Ascending aorta (tissue), 2 donors: Measurements from ENCODE around the gene ADK. TPM values are rescaled to one million over a fixed set of nuclear protein-coding genes. Genes with fewer than 3 reads are reported as not detected.

Source experiments
- DNase-seq, 2 donors: peaks; one replicate each; pipeline ENCODE4 v3.0.0-alpha.2; 2019; ENCODE audit warnings: low spot score in 2 of 2
- H3K27ac ChIP-seq, 2 donors: fragments of 200-600 bp; sonication (generic); one replicate each; pipeline ENCODE4 v1.5.1; 2016 to 2017; ENCODE audit warnings: mild to moderate bottlenecking in 1 of 2
- H3K27me3 ChIP-seq: fragments of 200-600 bp; sonication (generic); one replicate; pipeline ENCODE4 v1.5.1; 2017
- H3K36me3 ChIP-seq, 2 donors: fragments of 200-600 bp; sonication (generic); one replicate each; pipeline ENCODE4 v1.5.1; 2016
- H3K4me1 ChIP-seq, 2 donors: fragments of 200-600 bp; sonication (generic); one replicate each; pipeline ENCODE4 v1.5.1; 2016 to 2017; ENCODE audit warnings: mild to moderate bottlenecking in 1 of 2
- H3K4me3 ChIP-seq, 2 donors: fragments of 200-600 bp; sonication (generic); one replicate each; pipeline ENCODE4 v1.5.1; 2016 to 2017; ENCODE audit warnings: mild to moderate bottlenecking in 1 of 2
- H3K9me3 ChIP-seq, 2 donors: fragments of 200-600 bp; sonication (generic); one replicate each; pipeline ENCODE4 v1.5.1; 2016
- CTCF ChIP-seq, 3 experiments: fragments of 200-600 bp in 2 of 3; fragments of 450-650 bp in 1 of 3; sonication (generic) in 2 of 3; IDR thresholded peaks; one replicate each; pipeline ENCODE4 v1.5.1; 2016 to 2019; ENCODE audit warnings: antibody characterized with exemption in 3 of 3, mild to moderate bottlenecking in 1 of 3, moderate library complexity in 1 of 3
- intact Hi-C: fragments of 100-400 bp; cut with DNase I; formaldehyde crosslinking; loops from one replicate; pipeline ENCODE4 v1.15.1; 2023
- total RNA-seq: library from RNA; depleted of rRNA; stranded (reverse); fragments of >200 nt; gene quantifications from one replicate; pipeline ENCODE4 v1.1.0, GENCODE V29; 2016

The ADK gene
- total RNA-seq, 1 donor from 2014 or later: 2.4 TPM

GRCh38 chr10:74620626-74621025 lies 469.6 kb downstream of the ADK start:
- Histone ChIP-seq H3K4me3 (no peak overlapping the region), H3K4me1 (no peaks in the 10 kb centered on the region), H3K27ac (no peak overlapping the region), H3K27me3 (no peaks in the 10 kb centered on the region), H3K9me3 (no peaks in the 10 kb centered on the region), H3K36me3 (no peaks in the 10 kb centered on the region)
- no peak for DNase-seq
- no peak for TF ChIP-seq CTCF (IDR thresholded peaks at IDR 0.05)
- intact Hi-C loops: no loop called here

GRCh38 chr10:74623786-74624185 lies 472.8 kb downstream of the ADK start:
- Histone ChIP-seq H3K36me3 (no peaks in the 10 kb centered on the region), H3K4me3 (no peak overlapping the region), H3K27ac (no peak overlapping the region), H3K27me3 (no peaks in the 10 kb centered on the region), H3K4me1 (no peaks in the 10 kb centered on the region), H3K9me3 (no peaks in the 10 kb centered on the region)
- no peak for DNase-seq
- no peak for TF ChIP-seq CTCF (IDR thresholded peaks at IDR 0.05)
- intact Hi-C loops: no loop called here

GRCh38 chr10:74624501-74624900 lies 473.5 kb downstream of the ADK start:
- Histone ChIP-seq H3K4me1 (no peaks in the 10 kb centered on the region), H3K27me3 (no peaks in the 10 kb centered on the region), H3K27ac (no peak overlapping the region), H3K36me3 (no peaks in the 10 kb centered on the region), H3K9me3 (no peaks in the 10 kb centered on the region), H3K4me3 (no peak overlapping the region)
- intact Hi-C loops: no loop called here
- DNase-seq: no peak
- no peak for TF ChIP-seq CTCF (IDR thresholded peaks at IDR 0.05)

GRCh38 chr10:74628136-74628535 lies 477.1 kb downstream of the ADK start:
- H3K4me3 ChIP-seq: no peak overlapping the region
- H3K27ac ChIP-seq: no peak overlapping the region
- DNase-seq: no peak
- H3K9me3 ChIP-seq: no peaks in the 10 kb centered on the region
- TF ChIP-seq CTCF (IDR thresholded peaks at IDR 0.05): no peak
- intact Hi-C loops: no loop called here
- no peaks in the 10 kb centered on the region for H3K4me1 ChIP-seq
- H3K27me3 ChIP-seq: no peaks in the 10 kb centered on the region
- H3K36me3 ChIP-seq: no peaks in the 10 kb centered on the region

- no peaks in the 10 kb centered on the region for H3K36me3 ChIP-seq
- H3K4me1 ChIP-seq: no peaks in the 10 kb centered on the region
- no peak overlapping the region for H3K27ac ChIP-seq
- no peak for TF ChIP-seq CTCF (IDR thresholded peaks at IDR 0.05)
- no peak overlapping the region for H3K4me3 ChIP-seq
- no peaks in the 10 kb centered on the region for H3K9me3 ChIP-seq
- no peak for DNase-seq
- intact Hi-C loops: no loop called here
- H3K27me3 ChIP-seq: no peaks in the 10 kb centered on the region
Observed at GRCh38 chr10:74634995-74635536, 484.0 kb downstream of the ADK start.

- Histone ChIP-seq H3K27ac (no peak overlapping the region), H3K9me3 (no peaks in the 10 kb centered on the region), H3K4me3 (no peak overlapping the region), H3K4me1 (peaks cover 0 to 3% of the 10 kb centered on the region in 2 donors), H3K36me3 (no peaks in the 10 kb centered on the region), H3K27me3 (no peaks in the 10 kb centered on the region)
- no peak for DNase-seq
- no peak for TF ChIP-seq CTCF (IDR thresholded peaks at IDR 0.05)
- intact Hi-C loops: no loop called here
Observed at GRCh38 chr10:74635655-74636054, 484.6 kb downstream of the ADK start.
